NAMALWA (cell line): Measurements from ENCODE around the gene WDR76.
A peak's percentile ranks its signal among the peaks of the same experiment; 100 is the strongest.

Experiments used
- DNase-seq: peaks from one replicate; pipeline ENCODE4 v3.0.0-alpha.2; 2015; ENCODE audit warnings: low spot score

Gene WDR76

DNA sequence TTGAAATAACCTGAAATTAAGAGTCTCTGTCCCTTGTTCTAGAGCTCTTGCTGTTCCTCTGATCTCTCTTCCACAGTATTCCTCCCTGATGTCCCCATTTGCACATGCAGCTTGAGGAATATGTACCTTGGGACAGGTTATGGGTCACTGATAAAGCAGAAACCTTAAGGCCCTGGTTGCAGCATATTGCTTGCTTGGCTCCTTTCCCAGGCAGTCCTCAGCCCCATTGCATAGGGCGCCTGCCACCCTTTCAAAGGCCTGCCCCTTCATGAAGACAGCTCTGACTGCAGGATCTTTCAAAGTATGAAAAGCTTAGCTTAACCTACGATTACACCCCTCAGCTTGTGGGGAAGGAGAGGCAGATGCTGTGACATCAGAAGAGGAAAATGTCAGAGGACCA is 51.6 kb downstream of the WDR76 start:
- DNase-seq = no peak

DNA sequence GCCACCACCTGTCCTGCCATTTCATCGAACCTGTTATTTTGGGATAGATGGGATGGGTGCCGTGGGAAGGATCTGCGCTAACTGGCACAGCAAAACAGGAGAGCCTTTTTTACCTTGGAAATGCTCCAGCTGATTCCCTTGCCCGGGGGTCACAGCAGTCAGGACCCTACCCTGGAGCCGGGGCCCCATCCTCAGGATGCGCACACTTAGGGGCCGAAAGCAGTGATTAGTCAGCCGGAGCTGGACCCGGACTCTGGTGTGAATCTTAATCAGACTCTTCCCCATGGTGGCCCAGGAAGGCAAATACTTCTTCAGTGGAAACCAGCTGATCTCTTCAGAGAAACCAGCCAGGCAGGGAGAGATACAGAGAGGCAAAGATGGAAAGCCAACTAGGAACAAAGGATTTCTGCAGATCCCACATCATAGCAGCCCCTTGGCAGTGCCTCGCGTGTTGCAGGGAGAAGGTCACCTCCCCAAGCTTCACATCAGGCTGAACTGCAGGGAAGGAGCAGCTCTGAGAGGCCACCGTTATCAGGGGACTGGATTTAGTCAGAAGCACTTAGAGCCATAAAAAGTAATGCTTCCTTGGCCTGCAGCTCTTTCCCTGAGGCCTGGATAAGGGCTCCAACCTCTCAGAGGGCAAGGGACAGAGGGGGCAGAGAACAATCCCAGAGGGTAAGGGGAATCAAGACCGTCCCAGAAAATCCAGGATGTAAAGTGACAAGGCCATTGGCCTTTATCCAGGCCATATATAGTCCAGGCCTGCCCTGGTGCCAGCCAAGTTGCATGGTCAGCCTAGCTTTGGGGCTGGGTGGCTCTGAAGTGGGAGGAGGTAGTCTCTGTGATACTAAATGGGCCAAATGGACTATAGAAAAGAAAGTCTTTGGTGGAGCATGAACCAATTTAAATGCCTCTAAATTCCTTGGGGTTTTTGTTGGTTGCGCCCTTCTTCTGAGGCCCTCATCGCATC is 52.9 kb downstream of the WDR76 start:
- DNase-seq = no peak

DNA sequence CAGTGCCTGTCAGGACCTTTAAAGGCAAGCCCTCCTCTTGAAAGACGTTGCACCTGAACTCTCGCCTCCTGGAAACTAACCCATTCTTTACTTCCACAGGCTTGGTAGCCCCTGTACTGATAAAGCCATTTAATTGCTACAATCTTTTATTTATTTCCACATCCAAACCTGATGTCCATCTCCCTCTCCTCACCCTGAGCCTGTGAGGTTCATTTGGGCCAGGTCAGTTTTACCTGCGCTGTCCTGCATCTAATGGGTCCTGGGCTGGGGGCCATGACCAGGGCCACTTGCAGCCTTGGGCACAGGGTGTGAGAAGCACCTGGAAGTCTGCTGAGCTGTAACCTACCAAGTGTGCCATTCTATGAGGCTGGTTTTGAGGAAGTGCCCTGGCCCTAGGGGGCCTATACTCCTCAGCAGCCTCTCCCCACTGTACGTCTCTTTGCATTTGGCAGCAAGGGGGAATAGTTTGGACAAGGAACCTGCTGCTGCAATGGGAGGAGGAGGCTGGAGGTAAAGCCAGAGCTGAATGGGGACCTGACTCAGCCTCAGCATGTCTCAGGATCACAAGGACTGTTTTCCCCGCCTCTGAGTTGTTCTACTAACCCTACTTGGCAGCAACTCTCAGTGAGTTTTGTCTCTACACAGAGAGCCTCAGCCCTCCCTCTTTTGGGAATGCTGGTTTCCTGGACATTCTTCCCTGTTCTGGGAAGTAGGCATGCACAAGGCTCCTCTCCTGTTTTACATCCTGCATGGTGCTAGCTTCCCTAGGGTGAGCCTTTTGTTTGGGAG is 53.8 kb downstream of the WDR76 start:
- no peak for DNase-seq

DNA sequence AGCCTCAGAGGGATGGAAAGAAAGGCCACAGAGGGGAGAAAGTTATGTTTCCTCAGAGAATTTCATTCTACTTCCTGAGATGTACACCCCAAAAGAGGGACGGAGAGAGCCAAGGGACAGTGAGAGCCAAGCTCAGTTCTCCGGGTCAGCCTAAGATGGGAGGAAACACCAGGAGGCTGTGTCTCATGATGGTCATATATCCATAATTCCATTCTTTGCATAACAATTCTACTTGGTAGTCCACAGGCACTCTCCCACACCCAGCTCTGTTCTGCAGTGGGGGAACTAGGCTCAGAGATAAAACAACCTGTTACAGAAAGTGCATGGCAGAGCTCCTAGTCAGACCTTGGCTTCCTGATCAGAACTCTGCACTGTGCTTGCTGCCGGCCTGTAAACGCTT is 54.4 kb downstream of the WDR76 start:
- DNase-seq = no peak

DNA sequence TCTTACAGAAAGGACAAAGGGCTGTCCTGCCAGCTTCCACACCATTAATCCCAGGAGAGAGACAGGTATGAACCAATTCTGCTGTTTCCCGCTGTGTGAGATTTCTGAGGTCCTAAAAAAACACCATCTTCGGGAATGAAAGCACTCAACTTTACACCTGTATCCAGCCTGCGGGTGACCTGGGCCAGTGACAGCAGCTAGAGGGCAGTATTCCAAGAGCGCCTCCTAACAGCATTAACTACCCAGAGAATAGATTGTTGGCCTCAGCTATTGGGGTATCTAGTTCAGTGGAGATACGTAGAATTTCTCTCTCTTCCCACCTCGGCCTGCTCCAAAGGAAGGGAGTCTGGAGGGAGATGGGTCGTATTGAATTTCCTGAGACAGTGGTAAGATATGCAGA is 55.1 kb downstream of the WDR76 start:
- peak; percentile 34 for DNase-seq

DNA sequence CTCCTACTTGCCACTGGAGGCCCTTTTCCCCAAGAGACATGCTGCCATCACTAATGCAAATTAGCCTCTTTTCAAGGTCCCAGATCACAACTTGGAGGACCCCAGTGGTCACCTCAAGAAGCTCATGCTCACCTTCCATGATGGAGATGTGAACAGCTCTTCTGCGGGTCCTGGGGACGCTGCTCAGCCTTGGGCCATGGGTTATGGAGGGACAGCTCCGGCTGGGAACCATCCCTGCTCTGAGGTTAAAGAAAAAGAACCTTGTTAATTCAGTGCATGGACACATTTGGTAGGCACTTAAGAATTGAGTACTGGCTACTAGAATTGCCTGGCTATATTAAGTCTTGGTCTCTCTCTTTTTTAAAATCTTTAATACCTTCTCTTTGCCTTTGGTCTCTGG is 56.8 kb downstream of the WDR76 start:
- DNase-seq = no peak

DNA sequence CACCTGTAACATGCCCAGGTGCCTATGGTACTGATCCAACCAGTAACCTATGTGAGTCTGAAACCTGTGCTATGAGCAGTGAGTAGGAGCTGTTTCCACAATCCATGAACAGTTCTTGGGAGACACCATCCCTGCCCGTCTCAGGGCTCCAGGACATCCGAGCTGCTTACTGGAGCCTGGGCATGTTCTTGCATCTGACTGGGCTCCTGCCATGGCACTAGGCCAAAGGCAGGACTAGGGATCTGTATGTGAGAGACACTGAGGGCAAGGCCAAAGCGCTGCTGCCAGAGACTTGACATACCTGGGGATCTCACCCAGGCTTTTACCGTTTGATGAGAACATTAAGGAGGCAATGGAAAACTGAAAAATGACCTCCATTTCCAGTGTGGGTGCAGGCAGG is 59.8 kb downstream of the WDR76 start:
- no peak for DNase-seq

DNA sequence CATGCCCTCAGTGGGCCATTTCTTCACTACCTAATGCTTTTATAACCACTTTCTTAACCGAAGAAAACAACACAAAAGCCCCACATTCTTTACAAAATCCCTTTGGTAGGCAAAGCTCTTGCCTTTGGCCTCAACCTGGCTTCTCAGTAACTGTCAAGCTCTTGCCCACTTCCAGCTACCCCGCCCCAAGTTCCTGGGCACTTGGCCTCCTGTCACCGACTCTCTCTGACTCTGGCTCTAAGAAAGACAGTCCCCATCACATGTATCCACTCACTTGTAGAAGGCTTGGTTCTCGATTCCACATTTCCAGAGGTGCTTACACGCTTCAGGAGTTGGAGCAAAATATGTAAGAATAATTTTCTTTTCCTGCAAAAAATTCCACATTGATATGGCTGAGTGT is 61.1 kb downstream of the WDR76 start:
- no peak for DNase-seq

DNA sequence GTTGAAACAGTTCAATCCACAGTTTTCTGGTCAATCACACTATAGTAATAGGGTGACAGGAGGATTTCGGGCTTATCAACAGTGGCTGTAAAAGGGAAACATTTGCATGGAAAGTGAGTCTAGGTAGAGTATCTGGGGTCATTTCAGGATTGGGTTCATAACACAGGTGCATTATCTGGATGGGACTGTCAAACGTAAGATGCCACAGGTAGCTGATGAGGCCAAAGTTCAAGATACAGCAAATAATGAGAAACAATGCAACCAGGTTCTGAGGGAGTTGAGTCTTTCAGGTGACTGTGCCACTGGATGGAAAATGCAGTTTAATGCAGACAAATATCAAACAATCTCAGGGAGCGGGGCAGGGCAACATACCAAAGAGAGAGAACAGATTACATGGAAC is 62.2 kb downstream of the WDR76 start:
- no peak for DNase-seq

DNA sequence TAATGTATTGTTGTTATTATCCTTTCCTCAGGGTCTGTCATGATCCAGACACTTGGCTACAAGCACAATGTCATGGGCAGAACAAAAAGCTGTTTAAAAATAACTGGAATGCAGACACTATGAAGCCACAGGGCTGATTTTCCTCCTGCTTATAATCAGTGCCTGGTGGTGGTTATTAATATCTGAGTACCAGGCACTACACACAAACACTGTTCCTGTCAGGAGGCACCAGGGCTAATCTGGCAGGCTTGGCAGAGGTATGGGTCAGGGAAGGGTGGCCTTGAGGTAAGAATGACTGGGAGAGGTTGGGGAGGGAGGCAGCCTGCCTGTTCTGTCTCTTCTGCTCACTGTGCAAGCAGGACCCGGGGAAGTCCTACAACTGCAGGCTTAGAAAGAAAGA is 67.2 kb downstream of the WDR76 start:
- DNase-seq = no peak

DNA sequence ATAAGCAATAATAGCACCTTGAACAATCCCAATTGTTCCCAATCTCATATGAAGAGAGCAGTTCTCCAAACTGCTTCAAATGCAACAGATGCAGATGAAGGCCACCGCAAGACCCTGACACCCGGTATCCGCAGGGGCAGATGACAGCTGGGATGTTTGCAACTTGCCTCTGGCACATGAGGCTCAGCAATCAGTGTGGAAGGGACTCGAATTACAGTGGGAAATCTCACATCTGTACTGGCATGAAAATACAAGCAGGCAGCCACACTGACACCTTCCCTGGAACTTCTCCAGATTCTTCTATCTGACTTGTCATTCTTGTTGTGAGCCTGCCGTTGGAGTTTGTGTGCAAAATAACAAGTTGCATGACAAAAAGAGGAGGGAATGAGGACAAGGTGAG is 68.8 kb downstream of the WDR76 start:
- DNase-seq = no peak

DNA sequence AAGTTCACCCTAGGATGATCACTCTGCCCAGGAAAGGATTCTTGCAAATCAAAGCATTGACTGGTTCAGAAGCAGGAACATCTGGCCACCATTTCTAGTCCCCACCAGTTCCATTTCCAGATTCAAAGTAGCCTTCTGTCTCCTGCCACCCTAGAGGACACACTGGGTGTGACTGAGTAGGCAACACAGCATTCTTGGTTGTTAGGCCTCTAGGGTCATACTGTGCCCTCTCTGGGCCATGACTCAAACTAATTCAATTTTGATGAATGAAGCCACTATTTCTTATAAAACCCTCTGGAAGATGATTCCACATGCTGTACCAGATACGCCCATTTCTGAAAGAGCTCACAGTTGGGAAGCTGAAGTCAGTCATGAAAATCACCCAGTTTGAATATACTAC is 69.7 kb downstream of the WDR76 start:
- DNase-seq = peak; percentile 24

DNA sequence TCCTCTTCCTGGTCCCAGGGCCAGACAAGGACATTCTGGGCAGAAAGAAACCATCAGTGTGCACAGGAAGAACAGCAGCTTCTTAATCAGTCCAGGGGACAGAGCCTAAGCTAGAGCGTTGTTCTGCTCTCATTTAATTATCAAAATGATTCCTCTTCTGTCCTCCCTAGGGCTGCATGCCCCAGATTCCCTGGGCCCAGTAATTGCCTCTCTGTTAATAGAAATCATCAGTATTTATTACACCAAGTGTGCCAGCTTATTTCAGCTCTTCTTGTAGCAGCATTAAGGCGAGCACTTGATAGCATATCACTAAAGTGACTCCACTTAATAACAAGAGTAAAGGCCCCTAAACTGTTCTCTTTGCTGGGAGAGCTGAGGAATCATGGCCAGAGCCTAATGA is 72.1 kb downstream of the WDR76 start:
- DNase-seq = no peak

DNA sequence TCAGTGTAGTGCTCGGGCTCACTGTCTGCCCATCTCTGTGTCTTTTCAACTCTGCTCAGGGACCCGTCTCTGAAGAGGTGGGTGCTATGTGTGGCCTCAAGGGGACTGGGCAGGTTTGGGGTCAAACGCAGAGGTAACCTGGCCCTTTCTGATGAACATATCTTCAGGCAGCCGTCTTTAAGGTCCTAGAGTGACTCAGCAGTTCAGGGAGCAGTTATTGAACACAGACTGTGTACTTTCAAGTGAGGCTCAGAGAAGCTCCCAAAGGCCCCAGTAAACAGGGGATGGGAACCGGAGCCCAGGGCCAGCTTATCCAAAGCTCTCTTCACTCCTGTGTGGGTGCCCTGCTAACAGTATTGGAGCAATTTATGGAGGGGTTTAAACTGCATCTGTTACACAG is 73.1 kb downstream of the WDR76 start:
- no peak for DNase-seq

DNA sequence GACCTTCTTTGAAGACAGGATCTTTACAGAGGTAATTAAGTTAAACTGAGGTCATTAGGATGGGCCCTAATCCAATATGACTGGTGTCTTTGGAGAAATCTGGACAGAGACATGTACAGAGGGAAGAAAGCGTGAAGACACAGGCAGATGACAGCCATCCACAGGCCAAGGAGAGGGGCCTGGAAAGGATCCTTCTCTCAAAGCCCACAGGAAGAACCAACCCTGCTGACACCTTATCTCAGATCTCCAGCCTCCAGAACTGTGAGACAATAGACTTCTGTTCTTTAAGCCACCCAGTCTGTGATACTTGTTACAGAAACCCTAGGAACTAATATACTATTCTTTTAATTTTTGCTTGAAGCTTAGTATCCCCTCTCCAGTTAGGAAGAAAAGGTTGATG is 74.2 kb downstream of the WDR76 start:
- DNase-seq = no peak

DNA sequence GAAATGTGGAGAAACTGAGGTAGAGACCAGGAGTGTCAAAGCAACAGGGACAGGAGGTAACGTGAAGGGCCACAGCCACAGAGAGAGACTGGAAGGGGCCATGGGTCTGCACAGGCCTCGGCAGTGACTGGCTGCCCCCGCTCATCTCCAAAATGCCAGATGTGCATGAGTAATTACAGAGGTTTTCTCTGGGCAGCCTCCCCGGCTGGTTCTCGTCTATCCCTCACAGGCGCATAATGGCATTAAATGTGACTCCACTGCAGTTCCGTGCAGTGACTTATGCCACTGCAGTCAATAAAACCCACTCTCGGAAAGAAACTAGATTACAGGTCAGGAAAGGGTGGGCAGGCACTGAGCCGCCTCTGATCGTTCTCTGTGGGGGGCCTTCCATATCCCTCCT is 74.7 kb downstream of the WDR76 start:
- no peak for DNase-seq

DNA sequence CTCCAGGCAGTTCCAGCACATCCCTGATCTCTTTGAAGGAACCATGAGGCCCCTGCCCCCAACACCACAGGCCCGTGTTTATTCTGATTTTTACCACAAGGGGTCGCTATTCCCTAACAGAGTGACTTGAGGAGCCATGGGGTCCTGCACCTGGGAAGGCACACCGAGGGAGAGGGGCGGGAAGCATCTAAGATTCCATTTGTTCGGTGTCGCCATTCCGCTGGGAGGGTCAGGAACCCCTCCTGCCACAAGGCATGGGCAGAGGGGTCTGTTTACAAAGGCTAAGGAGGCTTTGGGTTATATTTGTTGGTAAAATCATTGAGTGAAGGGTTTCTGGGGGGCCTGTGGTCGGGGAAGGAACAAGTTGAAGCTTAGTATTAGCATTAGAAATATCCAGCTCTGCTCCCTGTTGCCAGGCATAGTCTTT is 77.1 kb downstream of the WDR76 start:
- DNase-seq = peak; percentile 90

DNA sequence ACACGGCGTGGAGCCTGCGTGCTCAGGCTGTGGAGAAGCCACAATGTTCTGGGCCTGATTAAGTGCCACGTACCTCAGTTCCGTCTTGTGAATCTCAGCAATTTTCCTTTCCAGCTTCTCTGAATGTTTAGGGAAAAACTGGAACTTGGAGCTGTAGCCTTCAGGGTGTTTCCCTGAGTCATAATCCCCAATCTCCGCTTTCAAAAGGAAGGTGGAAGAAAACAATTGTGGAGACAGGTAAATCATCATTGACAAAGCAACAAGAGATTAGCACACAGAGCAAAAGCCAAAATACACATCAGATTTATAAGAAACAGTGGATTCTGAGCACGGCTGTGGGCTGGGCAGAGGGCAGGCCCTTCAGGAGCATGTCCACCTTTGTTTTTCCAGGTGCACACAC is 79.0 kb downstream of the WDR76 start:
- DNase-seq = no peak

DNA sequence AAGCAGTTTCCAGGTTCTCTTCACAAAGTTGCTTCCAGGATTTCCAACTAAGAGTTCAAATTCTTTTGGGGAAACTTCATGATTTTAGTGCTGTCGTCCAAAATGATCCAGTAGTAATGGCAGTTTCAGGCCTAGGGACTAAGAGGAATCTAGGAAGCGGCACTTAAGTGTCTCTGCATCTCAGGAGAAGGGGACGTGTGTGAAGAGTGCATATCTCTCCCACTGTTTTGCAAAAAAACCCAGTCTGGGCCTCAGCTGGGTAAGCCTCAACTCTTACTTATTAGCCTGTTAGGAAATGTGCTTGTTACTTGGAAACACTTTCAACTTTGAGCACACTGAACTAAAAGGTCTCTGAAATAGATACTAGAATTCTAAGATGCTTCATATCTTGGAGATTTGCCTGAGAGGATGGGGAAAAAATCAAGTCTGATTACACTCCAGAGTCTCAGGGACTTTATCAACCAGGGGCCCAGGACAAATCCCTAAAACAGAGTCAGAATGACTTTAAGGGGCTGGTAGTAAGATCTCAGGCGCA is 81.8 kb downstream of the WDR76 start:
- DNase-seq = no peak

DNA sequence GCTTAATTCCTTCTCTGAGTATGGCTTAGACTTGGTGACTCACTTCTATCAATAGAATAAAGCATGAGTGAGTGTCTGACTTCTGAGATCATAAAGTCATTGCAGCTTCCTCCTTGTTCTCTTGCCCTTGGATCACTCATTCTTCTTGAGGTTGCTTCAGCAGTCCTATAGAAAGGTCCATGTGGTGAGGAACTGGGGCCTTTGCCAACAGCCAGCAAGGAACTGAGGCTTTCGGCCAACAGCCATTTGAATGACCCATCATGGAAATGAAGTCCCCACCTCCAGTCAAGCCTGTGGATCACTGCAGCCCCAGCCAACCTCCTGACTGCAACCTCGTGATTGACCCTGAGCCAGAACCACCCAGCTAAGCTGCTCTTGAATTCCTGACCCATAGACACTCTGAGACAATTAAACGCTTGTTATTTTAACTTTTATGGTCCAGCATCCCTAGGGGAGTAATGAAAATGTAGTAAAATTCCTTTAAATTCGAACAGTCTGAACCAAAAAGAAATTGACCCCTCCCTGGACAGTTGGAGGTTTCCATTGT is 84.5 kb downstream of the WDR76 start:
- no peak for DNase-seq

DNA sequence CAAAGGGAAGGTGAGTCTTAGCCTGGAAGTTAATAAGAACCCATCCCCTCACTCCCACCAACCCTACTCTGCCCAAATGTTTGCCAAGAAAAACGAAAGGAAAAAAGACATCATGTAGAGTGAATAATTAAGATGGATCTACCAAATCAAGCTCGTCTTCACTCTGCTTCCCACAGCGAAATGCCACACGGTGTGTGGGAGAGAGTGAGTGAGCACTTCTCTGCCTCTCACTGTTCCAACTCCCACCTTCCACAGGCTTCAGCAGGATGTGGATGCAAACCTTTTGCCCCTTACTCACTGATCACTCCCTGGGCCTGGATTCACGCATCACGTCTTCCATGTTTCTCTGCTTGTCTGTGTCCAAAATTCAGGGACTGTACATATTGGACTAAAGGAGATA is 85.4 kb downstream of the WDR76 start:
- DNase-seq = no peak

DNA sequence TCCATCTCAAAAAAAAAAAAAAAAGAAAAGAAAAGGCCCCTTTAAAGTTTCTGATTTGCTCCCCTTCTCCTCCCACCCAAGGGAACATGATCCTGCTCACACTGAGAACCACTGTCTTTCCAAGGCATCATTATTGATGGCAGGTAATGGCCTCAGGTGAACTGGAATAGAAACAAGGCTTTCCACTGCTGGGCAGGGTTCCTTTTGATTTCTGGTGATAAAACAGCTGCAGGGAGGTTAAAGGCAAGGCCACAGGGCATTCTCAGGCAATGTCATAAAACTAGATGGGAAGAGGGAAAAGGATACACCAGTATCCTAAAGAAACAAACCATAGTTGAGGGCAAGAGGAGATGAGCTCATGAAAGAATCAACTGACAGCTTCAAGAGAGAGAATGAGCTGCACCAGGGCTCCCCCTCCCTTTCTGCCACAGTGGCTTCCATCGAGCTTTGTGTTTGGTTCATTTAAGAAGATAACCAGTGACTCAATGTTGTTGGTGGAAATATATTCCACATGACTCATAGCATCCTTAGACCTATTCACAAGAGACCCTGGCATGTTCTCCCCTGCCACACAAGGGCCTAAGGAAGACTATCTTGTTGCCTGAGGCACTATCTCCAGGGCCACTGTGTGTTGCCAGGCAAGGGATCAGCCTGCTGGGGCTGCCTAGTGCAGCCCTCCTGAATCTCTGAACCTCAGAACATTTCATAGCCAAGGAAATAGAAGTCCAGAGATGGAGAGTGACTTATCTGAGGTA is 86.4 kb downstream of the WDR76 start:
- DNase-seq = no peak
